SK-N-SH (cell line): ENCODE results near the gene PTAFR.

Experiments
- CTCF ChIP-seq: fragments of 200-600 bp; sonication (generic); IDR thresholded peaks from 2 replicates; pipeline ENCODE4 v1.6.1; 2017; ENCODE audit warnings: antibody characterized with exemption, mild to moderate bottlenecking, moderate library complexity
- EP300 ChIP-seq, 2 experiments: IDR thresholded peaks; 2 replicates each; pipeline versions ENCODE4 v1.4.0 to v1.6.1; 2012; ENCODE audit warnings: borderline replicate concordance in 1 of 2, low read depth in 1 of 2, low read length in 1 of 2
- EZH2phosphoT487 ChIP-seq: fragments of 200-600 bp; sonication (generic); IDR thresholded peaks from 2 replicates; pipeline ENCODE4 v1.6.1; 2017; ENCODE audit warnings: low read depth, mixed run types, mild to moderate bottlenecking, antibody characterized with exemption, moderate library complexity, borderline replicate concordance
- POLR2AphosphoS5 ChIP-seq: IDR thresholded peaks from 2 replicates; pipeline ENCODE4 v1.6.1; 2012; ENCODE audit warnings: low read depth, low read length
- RAD21 ChIP-seq: IDR thresholded peaks from 2 replicates; pipeline ENCODE4 v1.6.1; 2012; ENCODE audit warnings: mild to moderate bottlenecking, low read length
- RCOR1 ChIP-seq: fragments of 150-350 bp; IDR thresholded peaks from 2 replicates; pipeline ENCODE4 v1.6.1; 2017; ENCODE audit warnings: antibody characterized with exemption, low read length
- REST ChIP-seq: IDR thresholded peaks from 2 replicates; pipeline ENCODE4 v1.6.1; 2012; ENCODE audit warnings: mild to moderate bottlenecking, low read depth, low read length, moderate library complexity
- TAF1 ChIP-seq: IDR thresholded peaks from 2 replicates; pipeline ENCODE4 v1.6.1; 2012; ENCODE audit warnings: low read depth, mild to moderate bottlenecking, low read length, moderate library complexity, borderline replicate concordance
- YY1 ChIP-seq: IDR thresholded peaks from 2 replicates; pipeline ENCODE4 v1.4.0; 2012; ENCODE audit warnings: low read depth, mild to moderate bottlenecking
- ZBTB33 ChIP-seq: IDR thresholded peaks from 2 replicates; pipeline ENCODE4 v1.4.0; 2012; ENCODE audit warnings: low read depth, borderline replicate concordance

GRCh38 chr1:28145728-28146127 is 30.8 kb downstream of the PTAFR start:
- no peak for TF ChIP-seq EZH2phosphoT487
- no peak for TF ChIP-seq CTCF
- no peak for TF ChIP-seq POLR2AphosphoS5
- TF ChIP-seq REST, result no peak
- TF ChIP-seq RCOR1, result no peak
- TF ChIP-seq RAD21, result no peak
- TF ChIP-seq ZBTB33, result no peak
- TF ChIP-seq YY1, result no peak
- TF ChIP-seq TAF1, result no peak
- no peak for TF ChIP-seq EP300 (IDR thresholded peaks at IDR 0.05; ENCODE audit: borderline replicate concordance in 1 of 2, low read depth in 1 of 2, low read length in 1 of 2)
